ENCODE data around the gene TIMP2. TPM values are rescaled to one million over a fixed set of nuclear protein-coding genes. Genes with fewer than 3 reads are reported as not detected.
A peak's percentile ranks its signal among the peaks of the same experiment; 100 is the strongest.

The TIMP2 gene
- total and polyA plus RNA-seq, 2 of the 13 experiments (the other 11 are each of a cell fraction or from before 2014, with no cell fraction given): 3.8 to 8.5 TPM

GRCh38 chr17:78947235-78948149, 22.3 kb upstream of the TIMP2 start (continued):
- TF ChIP-seq ZBTB10 (CRISPR knock-in tag; IDR thresholded peaks at IDR 0.05; ENCODE audit: borderline replicate concordance) (no peak; the same call in 1 of the 2 replicates), BHLHE40 (IDR thresholded peaks at IDR 0.05; ENCODE audit: low read length) (no peak), GABPB1 (CRISPR knock-in tag; IDR thresholded peaks at IDR 0.05) (0 out of 2 replicates have a peak, but pooled peaks have one; percentile 20), ZNF646 (CRISPR knock-in tag; IDR thresholded peaks at IDR 0.05) (no peak), HNF4G (IDR thresholded peaks at IDR 0.05; ENCODE audit: borderline replicate concordance, low read depth, low read length) (no peak), HNF4G (CRISPR knock-in tag; IDR thresholded peaks at IDR 0.05; ENCODE audit: borderline replicate concordance, low read depth) (no peak), KDM4B (CRISPR knock-in tag; IDR thresholded peaks at IDR 0.05) (no peak), BCL6 (CRISPR knock-in tag; IDR thresholded peaks at IDR 0.05) (peak; percentile 91), RNF219 (CRISPR knock-in tag; IDR thresholded peaks at IDR 0.05) (no peak), ZNF17 (CRISPR knock-in tag; IDR thresholded peaks at IDR 0.05) (no peak), HOMEZ (CRISPR knock-in tag; IDR thresholded peaks at IDR 0.05; ENCODE audit: low read depth) (no peak)
